Activated naive CD4-positive, alpha-beta T cell treated with anti-CD3 and anti-CD28 coated beads, Interleukin-2, amount 50 U/mL, for 24 hours (primary cell): ENCODE measurements around the gene PHACTR3.

Source experiments
- H3K27ac Mint-ChIP-seq: one replicate; pipeline ENCODE4 v1.8.0; 2021; ENCODE audit warnings: mild to moderate bottlenecking, mixed read lengths
- H3K27me3 Mint-ChIP-seq: one replicate; pipeline ENCODE4 v1.8.0; 2021; ENCODE audit warnings: mixed read lengths
- H3K36me3 Mint-ChIP-seq: one replicate; pipeline ENCODE4 v1.8.0; 2021; ENCODE audit warnings: mixed read lengths
- H3K4me1 Mint-ChIP-seq: one replicate; pipeline ENCODE4 v1.8.0; 2021; ENCODE audit warnings: mixed read lengths
- H3K4me3 Mint-ChIP-seq: one replicate; pipeline ENCODE4 v1.8.0; 2021; ENCODE audit warnings: mild to moderate bottlenecking, mixed read lengths
- H3K9me3 Mint-ChIP-seq: one replicate; pipeline ENCODE4 v1.8.0; 2021; ENCODE audit warnings: mixed read lengths

The PHACTR3 gene

DNA sequence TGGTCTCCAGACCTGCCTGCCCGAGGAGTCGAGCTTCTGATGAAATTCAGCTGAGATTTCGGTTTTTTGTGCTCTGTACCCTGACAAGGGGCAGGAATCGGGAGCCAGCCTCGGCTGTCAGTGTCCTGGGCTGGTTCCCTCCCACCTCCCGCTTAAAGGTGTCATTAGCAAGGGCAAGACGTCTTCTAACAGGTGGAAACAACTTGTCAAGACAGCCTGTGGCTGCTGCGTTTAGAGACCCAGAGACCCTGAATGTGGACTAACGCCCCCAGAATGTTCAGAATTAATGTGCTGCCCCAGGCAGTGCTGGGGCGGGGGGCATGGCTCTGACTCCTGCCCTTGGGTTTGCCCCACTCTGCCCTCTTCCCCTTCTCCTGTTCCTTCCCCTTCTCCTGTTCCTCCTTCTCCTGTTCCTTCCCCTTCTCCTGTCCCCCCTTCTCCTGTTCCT lies 69.7 kb downstream of the PHACTR3 start:
- no peak overlapping the region for H3K4me3 Mint-ChIP-seq
- no peaks in the 10 kb centered on the region for H3K36me3 Mint-ChIP-seq
- no peaks in the 10 kb centered on the region for H3K4me1 Mint-ChIP-seq
- H3K27me3 Mint-ChIP-seq = peaks cover 9% of the 10 kb centered on the region
- no peak overlapping the region for H3K27ac Mint-ChIP-seq
- no peaks in the 10 kb centered on the region for H3K9me3 Mint-ChIP-seq

DNA sequence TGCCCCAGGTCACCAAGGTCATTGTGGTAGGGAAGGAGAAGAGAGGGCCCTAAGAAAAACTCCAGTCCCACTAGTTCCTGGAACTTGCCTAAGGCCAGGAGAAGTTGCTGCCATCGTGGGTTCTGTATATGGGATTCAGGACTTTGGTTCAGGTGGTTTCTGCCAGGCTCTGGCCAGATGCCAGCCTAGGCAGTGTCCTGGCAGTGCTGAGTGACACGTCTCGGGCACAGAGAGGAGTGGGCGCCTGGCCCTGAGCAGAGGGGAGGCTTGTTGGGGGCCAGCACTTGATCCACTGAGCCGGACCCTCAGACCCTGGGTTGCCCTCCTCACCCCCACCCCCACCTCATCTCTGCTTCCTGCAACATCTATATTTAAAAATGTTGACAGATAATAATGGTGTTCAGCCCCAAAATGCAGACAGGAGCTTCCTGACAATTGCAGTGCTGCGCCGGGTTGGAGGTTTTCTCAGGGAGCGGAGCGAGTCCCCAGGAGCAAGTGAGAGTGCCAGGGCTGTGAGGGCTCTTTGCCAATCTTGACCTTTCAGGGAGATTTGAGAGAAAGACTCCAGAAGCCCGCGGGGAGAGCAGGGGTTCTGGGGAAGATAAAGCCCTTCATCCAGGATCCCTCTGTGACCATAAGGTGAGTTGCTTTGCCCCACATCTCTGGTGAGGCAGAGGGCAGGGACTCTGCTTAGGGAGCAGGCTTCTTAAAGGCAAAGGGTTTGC lies 71.9 kb downstream of the PHACTR3 start:
- H3K27me3 Mint-ChIP-seq = peaks cover 9% of the 10 kb centered on the region
- H3K36me3 Mint-ChIP-seq = no peaks in the 10 kb centered on the region
- no peaks in the 10 kb centered on the region for H3K9me3 Mint-ChIP-seq
- no peak overlapping the region for H3K27ac Mint-ChIP-seq
- H3K4me3 Mint-ChIP-seq = no peak overlapping the region
- no peaks in the 10 kb centered on the region for H3K4me1 Mint-ChIP-seq

DNA sequence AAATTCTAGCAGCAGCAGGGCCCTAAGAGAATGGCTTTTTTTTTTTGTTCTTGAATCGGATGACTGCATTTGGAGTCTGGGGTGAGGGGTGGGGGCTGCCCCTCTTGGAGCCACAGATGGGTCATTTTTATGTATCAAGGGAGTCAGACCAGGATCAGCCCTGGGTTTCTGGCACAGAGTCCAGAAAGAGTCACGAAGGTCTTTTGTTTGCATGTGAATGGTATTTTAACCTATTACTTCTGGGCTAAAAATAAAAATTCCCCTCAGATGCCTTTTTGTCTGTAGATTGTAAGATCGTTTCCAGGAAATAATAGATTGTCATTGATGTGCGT lies 72.5 kb downstream of the PHACTR3 start:
- Mint-ChIP-seq H3K9me3 (no peaks in the 10 kb centered on the region), H3K4me3 (no peak overlapping the region), H3K4me1 (no peaks in the 10 kb centered on the region), H3K27ac (no peak overlapping the region), H3K36me3 (no peaks in the 10 kb centered on the region), H3K27me3 (peaks cover 9% of the 10 kb centered on the region)

DNA sequence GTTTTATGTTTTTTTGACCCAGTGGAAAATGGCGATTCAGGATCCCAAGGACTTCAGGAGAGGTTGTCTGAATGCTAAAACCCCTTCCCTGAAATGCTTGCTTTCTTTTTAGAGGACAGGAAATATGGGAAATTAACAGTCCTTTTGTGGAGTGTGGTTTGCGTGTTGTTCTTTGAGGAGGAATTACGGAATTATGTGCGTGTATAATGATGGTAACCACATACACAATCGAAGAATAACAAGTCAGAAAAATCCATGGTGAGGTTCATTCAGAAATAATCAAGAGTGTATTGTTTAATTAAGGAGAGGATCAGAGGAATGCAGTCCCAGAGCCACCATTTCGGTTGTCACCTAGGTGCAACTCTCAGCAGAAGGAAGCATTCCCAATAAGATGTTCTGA lies 73.2 kb downstream of the PHACTR3 start:
- peaks cover 9% of the 10 kb centered on the region for H3K27me3 Mint-ChIP-seq
- no peak overlapping the region for H3K27ac Mint-ChIP-seq
- no peaks in the 10 kb centered on the region for H3K4me1 Mint-ChIP-seq
- H3K36me3 Mint-ChIP-seq = no peaks in the 10 kb centered on the region
- no peaks in the 10 kb centered on the region for H3K9me3 Mint-ChIP-seq
- H3K4me3 Mint-ChIP-seq = no peak overlapping the region

DNA sequence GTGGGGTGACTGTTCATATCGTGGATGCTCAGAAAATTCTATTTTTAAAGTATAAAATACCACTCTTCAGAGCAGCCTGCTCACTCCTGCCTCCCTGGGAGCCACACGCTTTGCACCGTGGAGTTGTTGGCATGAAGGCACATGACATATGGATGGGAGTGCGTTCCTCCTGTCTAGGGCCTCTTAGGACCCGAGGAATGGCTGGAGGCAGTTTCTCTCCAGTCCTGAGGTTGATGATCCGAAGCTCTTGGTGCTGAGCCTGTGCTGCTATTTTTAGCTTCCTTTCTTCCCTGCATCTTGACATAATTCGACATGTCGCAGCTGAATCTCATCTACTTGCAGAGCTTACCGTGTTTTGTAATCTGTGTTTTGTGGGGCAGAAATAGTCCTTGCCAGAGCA lies 73.9 kb downstream of the PHACTR3 start:
- Mint-ChIP-seq H3K4me3 (no peak overlapping the region), H3K27me3 (peaks cover 9% of the 10 kb centered on the region)

DNA sequence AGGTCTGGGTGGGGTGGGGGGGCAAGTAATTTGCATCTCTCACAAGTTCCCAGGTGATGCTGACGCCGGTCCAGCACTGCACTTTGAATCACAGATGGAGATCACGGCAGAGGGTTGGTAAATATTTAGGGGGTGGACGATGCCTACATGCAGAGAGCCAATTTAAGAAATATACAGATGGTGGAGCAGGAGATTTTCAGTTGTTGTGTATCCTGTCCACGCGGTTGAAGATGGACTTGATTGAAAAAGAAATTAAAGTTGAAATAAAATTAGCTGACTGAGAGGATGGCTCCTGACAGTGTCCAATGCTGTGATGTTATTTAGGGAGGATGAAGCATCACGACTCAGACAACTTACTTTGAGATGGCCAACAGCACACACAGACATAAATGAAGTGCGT lies 74.6 kb downstream of the PHACTR3 start:
- peaks cover 9% of the 10 kb centered on the region for H3K27me3 Mint-ChIP-seq
- H3K4me3 Mint-ChIP-seq = no peak overlapping the region
- H3K4me1 Mint-ChIP-seq = no peaks in the 10 kb centered on the region
- H3K9me3 Mint-ChIP-seq = no peaks in the 10 kb centered on the region
- H3K36me3 Mint-ChIP-seq = no peaks in the 10 kb centered on the region
- H3K27ac Mint-ChIP-seq = no peak overlapping the region

More for the DNA sequence above, 73.9 kb downstream of the PHACTR3 start:
- H3K27ac Mint-ChIP-seq = no peak overlapping the region
- no peaks in the 10 kb centered on the region for H3K36me3 Mint-ChIP-seq
- no peaks in the 10 kb centered on the region for H3K9me3 Mint-ChIP-seq
- no peaks in the 10 kb centered on the region for H3K4me1 Mint-ChIP-seq

DNA sequence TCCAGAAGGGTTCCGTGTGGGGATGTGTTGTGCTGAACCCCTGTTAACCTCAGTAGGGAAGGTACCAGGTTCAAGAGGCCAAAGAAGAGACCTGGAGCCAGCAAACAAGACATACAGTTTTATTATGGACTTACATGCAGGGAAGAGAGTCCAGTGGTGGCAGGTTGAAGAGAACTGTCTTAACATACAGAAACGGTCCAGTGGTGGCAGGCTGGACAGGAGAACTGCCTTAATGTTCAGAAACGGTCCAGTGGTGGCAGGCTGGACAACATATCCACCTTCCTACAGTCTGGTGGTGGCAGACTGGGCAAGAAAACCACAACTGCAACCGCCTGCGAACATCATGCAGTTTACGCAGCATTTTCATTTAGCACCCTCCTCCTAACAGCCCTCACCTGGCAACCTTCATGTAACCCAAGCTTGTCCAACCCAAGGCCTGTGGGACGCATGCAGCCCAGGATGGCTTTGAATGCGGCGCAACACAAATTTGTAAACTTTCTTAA lies 75.9 kb downstream of the PHACTR3 start:
- H3K27ac Mint-ChIP-seq = no peak overlapping the region

DNA sequence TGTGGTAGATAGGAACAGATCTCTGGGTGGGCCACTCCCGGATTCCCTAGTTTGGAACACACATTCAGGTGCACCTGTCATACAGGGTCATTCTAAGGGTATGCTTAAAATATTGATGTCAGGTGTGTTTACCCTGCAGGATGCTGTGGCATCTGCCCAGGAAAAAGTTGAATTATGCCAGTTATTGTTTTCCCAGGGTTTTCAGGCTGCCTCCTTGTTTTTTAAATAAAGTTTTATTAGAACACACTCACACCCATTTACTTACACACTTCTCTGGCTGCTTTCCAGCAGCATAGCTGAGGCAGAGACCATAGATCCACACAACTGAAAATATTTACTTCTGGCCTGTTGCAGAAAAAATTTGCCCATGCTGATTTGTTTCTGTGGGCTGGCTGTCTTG lies 76.5 kb downstream of the PHACTR3 start:
- no peak overlapping the region for H3K4me3 Mint-ChIP-seq
- no peaks in the 10 kb centered on the region for H3K4me1 Mint-ChIP-seq
- H3K27ac Mint-ChIP-seq = no peak overlapping the region
- no peaks in the 10 kb centered on the region for H3K36me3 Mint-ChIP-seq
- H3K9me3 Mint-ChIP-seq = no peaks in the 10 kb centered on the region
- H3K27me3 Mint-ChIP-seq = peaks cover 8% of the 10 kb centered on the region

More for the DNA sequence above, 75.9 kb downstream of the PHACTR3 start:
- Mint-ChIP-seq H3K36me3 (no peaks in the 10 kb centered on the region), H3K4me1 (no peaks in the 10 kb centered on the region), H3K27me3 (peaks cover 9% of the 10 kb centered on the region), H3K4me3 (no peak overlapping the region), H3K9me3 (no peaks in the 10 kb centered on the region)

DNA sequence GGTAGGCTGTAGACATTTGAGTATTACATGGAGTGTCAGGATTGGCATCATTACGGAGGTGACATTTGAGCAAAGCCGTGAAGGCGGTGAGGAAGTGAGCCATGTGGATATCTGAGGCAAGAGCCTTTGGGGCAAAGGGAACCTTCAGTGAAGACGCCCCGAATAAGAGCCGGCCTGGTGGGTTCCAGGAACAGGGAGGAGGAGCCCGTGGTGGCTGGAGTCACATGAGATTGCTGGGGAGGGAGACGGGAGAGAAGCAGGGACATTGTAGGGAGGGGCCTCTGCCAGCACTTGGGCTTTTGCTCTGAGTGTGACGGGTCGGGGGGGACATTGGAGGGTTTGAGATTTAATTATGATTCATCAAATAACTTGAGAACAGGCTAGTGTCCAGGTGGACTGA lies 78.3 kb downstream of the PHACTR3 start:
- Mint-ChIP-seq H3K4me1 (no peaks in the 10 kb centered on the region), H3K4me3 (no peak overlapping the region), H3K9me3 (no peaks in the 10 kb centered on the region), H3K27ac (no peak overlapping the region), H3K27me3 (peaks cover 6% of the 10 kb centered on the region), H3K36me3 (no peaks in the 10 kb centered on the region)

DNA sequence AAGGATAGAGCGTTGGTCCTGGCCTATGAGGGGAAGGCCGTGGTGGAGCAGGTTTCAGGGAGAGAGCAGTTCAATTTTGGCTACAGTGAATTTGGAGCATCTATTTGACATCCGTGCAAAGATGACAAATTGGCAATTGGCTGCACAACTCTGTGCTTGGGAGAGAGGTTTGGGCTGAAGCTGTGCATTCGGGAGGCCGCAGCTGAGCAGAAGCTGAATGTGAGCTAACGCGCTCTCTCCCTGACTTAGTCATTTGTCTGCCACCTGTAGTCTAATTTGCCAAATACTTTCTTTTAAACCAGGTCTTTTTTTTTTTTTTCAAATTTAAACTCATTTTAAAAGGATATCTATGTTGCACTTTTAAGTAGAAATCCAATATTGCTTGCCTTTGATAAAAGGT lies 78.8 kb downstream of the PHACTR3 start:
- Mint-ChIP-seq H3K27me3 (peaks cover 3% of the 10 kb centered on the region), H3K9me3 (no peaks in the 10 kb centered on the region), H3K27ac (no peak overlapping the region), H3K4me1 (no peaks in the 10 kb centered on the region), H3K36me3 (no peaks in the 10 kb centered on the region), H3K4me3 (no peak overlapping the region)

DNA sequence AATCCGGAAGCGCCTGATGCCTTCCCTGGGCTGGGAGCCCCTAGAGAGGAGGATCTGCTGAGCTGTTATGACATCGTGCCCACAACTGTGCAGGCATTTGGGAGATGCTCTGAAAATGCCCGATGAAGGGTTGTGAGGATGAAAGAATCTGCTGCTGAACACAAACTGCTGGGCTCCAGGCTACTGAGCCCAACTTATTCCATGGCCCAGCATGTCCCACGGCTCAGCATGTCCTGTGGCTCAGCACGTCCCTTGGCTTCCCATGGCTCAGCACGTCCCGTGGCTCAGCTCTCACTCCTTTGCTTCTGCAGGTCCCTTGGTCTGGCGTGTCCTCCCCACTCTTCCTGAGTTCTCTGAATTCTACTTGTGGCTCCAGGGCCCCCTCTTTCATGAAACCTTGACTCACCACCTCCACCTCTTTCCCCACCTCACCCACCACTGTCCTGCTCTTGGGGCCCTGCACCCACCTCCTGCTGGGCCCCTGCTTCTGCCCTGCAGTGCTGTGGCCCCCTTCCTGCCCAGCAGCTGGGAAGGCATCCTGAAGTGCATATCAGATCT lies 80.4 kb downstream of the PHACTR3 start:
- no peaks in the 10 kb centered on the region for H3K4me1 Mint-ChIP-seq
- no peaks in the 10 kb centered on the region for H3K36me3 Mint-ChIP-seq
- H3K9me3 Mint-ChIP-seq = no peaks in the 10 kb centered on the region
- no peaks in the 10 kb centered on the region for H3K27me3 Mint-ChIP-seq
- no peak overlapping the region for H3K27ac Mint-ChIP-seq
- H3K4me3 Mint-ChIP-seq = no peak overlapping the region

DNA sequence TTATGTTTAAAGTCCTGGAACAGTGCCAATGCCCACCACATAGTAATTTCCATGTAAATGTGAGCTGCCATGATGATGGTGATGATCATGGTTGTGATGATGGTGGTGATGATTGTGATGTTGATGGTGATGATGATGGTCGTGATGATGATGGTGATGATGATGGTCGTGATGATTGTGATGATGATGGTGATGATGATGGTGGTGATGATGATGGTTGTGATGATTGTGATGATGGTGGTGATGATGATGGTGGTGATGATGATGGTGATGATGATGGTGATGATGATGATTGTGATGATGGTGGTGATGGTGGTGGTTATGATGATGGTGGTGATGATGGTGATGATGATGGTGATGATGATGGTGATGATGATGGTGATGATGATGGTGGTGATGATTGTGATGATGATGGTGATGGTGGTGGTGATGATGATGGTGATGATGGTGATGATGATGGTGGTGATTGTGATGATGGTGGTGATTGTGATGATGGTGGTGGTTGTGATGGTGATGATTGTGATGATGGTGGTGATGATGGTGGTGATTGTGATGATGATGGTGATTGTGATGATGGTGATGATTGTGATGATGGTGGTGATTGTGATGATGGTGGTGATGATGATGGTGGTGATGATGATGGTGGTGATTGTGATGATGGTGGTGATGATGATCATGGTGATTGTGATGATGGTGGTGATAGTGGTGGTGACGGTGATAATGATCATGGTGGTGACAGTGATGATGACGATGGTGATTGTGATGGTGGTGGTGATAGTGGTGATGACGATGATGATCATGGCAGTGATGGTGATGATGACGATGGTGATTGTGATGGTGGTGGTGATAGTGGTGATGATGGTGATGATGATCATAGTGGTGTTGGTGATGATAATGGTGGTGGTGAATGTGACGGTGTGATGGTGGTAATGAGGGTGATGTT lies 82.3 kb downstream of the PHACTR3 start:
- Mint-ChIP-seq H3K27me3 (no peaks in the 10 kb centered on the region), H3K4me3 (no peak overlapping the region), H3K27ac (no peak overlapping the region), H3K36me3 (no peaks in the 10 kb centered on the region), H3K4me1 (no peaks in the 10 kb centered on the region), H3K9me3 (no peaks in the 10 kb centered on the region)

DNA sequence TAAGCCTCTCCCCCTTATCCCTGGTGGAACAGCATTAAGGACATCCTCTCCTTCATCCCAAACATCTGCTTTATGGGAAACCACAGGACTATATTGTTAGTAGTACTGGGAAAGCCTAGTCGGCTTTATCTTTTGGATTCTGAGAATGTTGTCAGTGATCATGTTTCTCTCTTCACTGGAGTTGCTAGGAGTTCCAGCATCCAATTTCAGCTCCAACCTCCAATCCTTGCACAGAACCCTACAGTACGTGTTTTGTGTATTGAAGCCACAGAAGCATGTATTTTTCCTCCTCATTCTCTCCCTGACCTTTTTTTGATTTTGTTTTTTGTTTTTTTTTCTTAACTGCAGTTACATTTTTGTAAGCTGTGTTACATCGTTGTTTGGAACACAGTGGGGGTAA lies 84.0 kb downstream of the PHACTR3 start:
- Mint-ChIP-seq H3K27ac (no peak overlapping the region), H3K27me3 (peaks cover 4% of the 10 kb centered on the region), H3K4me3 (no peak overlapping the region), H3K9me3 (no peaks in the 10 kb centered on the region), H3K36me3 (no peaks in the 10 kb centered on the region), H3K4me1 (no peaks in the 10 kb centered on the region)

DNA sequence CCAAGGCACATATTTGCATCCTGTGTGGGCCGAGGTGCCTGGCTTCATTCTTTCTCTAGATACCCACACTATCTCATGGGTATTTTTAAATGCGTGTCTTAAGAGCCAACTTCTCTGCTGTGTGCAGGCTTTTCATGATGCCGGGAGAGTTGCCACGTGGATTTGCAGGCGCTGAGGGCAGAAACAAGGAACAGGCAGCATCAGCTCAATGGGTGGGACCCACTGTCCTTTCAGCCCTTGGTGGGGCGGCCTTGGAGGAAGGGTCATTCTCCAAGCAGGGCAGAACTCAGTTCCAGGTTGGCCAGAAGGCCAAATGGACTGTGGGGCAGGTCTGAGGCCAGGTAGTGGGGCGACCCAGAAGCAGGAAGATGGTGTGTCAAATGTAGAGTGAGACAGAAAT lies 84.7 kb downstream of the PHACTR3 start:
- H3K27me3 Mint-ChIP-seq = peaks cover 7% of the 10 kb centered on the region
- no peak overlapping the region for H3K27ac Mint-ChIP-seq
- H3K9me3 Mint-ChIP-seq = no peaks in the 10 kb centered on the region
- H3K4me3 Mint-ChIP-seq = no peak overlapping the region
- no peaks in the 10 kb centered on the region for H3K36me3 Mint-ChIP-seq
- H3K4me1 Mint-ChIP-seq = no peaks in the 10 kb centered on the region

DNA sequence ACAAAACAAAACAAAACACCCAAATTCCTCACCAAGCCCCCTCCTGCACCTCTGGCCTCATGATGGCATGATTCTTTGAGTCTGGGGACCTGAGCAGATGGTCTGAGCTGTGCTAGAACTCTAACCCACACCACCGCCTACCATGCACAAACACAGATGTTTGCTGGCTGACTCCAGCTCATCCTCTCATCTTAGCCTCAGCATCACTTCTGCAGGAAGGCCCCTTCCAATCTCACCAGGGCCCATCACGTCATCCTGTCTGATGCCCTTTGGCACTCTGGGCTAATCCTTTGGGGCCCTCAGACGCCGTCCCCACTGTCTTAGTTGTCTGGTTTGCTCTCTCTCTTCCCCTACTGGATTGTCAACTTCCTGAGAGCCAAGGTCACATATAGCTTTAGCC lies 85.8 kb downstream of the PHACTR3 start:
- no peak overlapping the region for H3K27ac Mint-ChIP-seq
- no peaks in the 10 kb centered on the region for H3K4me1 Mint-ChIP-seq
- peaks cover 8% of the 10 kb centered on the region for H3K27me3 Mint-ChIP-seq
- no peaks in the 10 kb centered on the region for H3K9me3 Mint-ChIP-seq
- H3K36me3 Mint-ChIP-seq = no peaks in the 10 kb centered on the region
- H3K4me3 Mint-ChIP-seq = no peak overlapping the region

DNA sequence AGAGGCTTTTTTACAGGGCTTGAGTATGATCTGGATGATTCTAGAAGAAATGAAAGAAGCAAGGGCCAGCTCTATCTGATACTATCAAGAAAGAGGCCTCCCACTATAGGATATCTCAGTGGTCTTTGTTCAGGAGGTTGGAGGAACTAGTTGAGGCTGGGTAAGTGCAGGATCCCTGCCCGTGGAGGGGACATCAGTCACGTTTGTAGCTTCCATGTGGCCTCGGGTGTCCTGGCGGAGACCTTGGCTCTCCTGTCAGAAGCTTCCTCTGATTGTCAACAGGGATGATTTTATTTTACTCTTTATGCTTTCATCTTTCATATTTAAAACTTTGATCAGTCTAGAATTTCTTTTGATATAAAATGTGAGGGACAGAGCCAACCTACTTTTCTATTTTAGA lies 86.6 kb downstream of the PHACTR3 start:
- Mint-ChIP-seq H3K27ac (no peak overlapping the region), H3K4me1 (no peaks in the 10 kb centered on the region), H3K9me3 (no peaks in the 10 kb centered on the region), H3K4me3 (no peak overlapping the region), H3K27me3 (peaks cover 8% of the 10 kb centered on the region), H3K36me3 (no peaks in the 10 kb centered on the region)
